HG02852 (cell line): ENCODE data around the gene ZNF879.

ENCODE experiments used
- ATAC-seq: cut with Tn5 transposase; IDR thresholded peaks from one replicate; pipeline ENCODE4 v1.9.1; 2021; ENCODE audit warnings: mild to moderate bottlenecking, moderate library complexity; ENCODE audit not compliant: unreplicated experiment

Gene ZNF879

DNA sequence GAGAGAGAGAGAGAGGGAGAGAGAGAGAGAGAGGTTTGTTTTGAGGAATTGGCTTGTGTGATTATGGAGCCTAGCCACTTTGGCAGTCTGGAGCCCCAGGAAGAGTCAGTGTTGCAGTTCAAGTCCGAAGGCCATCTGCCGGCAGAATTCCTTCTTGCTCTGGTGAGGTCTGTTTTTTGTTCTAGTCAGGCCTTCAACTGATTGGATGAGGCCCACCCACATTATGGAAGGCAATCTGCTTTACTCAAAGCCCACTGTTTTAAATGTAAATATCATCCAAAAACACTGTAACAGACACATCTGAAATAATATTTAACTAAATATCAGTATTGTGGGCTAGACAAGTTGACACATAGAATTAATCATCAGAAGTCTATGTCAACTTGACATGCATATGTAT, 17.0 kb upstream of the ZNF879 start:
- ATAC-seq = no peak

DNA sequence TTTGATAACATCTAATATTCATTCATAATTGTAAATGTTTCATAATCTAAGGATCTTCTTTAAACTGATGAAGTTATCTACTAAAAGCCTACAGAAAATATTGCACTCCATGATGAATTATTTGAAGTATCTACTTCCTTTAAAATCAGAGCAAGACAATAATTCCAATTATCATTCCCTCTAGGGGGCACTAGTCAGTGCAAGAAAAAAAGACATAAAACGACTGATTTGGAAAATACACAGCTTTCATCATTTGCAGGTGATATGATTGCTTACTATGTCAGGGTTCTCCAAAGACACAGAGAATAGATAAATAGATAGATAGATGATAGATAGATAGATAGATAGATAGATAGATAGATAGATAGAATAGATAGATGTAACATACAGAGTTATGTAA, 14.9 kb upstream of the ZNF879 start:
- ATAC-seq = no peak

DNA sequence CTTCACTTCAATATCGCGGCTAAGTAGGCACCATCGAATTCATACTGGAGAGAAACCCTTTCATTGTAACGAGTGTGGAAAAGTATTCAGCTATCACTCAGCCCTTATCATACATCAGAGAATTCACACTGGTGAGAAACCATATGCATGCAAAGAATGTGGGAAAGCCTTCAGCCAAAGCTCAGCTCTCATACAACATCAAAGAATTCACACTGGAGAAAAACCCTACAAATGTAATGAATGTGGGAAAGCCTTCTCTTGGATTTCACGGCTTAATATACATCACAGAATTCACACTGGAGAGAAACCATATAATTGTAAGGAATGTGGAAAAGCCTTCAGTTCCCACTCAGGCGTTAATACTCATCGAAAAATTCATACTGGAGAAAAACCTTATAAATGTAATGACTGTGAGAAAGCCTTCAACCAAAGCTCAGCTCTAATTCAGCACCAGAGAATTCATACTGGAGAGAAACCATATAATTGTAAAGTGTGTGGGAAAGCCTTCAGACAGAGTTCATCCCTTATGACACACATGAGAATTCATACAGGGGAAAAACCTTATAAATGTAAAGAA, 9.5 kb downstream of the ZNF879 start:
- ATAC-seq = no peak

DNA sequence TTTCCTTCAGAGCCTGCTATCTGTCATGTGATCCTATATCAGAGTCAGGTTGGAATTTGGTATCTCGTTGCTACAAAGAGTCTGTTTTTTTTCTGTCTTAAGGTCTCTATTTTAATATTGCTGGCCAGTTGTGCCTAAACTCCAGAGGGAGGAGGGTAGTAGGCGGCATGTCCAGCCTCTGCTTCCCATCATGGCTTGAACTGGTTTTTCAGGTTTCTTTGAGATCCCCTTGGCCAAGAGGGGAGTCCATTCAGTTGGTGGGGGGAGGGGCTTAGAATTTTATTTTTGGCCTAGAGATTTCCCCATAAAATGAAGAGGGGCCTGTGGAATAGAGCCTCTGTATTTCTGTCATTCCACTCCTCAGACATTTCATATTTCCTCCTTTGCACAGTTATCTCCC, 21.2 kb downstream of the ZNF879 start:
- no peak for ATAC-seq

DNA sequence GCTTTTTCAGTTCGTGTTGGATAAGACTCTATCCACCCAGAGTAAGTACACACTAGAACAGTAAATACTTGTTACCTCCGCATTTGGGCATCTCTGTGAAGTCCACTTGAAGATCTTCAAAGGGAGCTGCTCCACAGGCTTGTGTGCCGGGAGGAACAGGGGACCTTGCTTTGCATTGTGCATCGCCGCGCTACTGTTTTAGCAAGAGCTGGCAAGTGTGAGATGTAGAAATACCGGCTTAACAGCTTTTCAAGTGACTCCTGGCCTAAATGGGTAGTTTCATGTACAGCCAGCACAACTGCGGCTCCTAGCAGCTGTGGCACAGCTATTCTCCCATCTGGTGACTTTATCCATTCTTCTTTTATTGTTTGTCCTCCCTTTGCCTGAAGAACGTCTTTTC, 28.2 kb downstream of the ZNF879 start:
- no peak for ATAC-seq

DNA sequence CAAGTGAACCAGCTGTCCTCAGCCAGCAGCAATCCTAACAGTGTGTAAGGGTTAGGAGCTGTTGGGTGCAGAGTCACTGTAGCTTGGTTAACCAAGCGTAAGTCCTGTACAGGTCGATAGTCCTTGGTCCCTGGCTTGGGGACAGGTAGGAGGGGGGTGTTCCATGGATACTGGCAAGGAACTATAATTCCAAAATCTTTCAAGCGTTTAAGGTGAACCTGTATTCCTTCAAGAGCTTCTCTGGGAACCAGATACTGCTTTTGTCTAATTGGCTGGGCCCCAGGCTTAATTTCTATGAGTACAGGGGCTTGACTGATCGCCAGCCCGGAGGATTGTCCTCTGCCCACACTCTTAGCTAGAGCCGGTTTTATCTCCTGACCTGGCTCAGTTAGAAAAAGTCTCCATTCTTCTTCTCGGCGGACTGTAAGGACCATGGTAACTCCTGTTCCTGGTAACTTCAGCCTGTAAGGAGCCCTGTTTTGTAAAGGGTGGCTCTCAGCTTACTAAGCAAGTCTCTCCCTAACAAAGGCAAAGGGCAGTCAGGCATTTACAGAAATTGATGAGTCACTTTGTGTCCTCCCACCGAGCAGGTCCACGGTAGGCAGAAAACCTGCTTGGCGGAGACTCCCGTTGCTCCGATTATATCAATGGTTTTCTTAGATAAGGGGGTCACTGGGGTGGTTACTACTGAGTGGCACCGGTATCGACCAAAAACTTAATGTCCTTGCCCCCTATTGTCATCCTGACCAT, 30.6 kb downstream of the ZNF879 start:
- no peak for ATAC-seq

DNA sequence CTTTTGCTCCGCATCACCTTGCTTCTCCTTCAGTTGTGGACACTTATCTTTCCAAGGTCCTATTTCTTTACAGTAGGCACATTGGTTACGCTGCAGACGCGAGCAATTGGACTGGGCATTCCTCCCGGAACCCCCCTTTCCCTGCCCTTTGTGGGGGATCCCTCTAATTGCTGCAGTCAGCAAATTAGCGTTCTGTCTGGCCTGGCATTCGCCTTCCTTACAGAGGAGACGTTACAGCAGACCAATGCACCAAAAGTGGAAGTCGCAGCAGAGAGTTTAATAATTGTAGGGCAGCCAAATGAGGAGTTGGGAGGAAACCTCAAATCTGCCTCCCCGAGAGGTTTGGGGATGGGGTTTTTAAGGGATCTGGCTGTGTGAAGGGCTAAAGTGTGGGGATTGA, 31.3 kb downstream of the ZNF879 start:
- no peak for ATAC-seq

DNA sequence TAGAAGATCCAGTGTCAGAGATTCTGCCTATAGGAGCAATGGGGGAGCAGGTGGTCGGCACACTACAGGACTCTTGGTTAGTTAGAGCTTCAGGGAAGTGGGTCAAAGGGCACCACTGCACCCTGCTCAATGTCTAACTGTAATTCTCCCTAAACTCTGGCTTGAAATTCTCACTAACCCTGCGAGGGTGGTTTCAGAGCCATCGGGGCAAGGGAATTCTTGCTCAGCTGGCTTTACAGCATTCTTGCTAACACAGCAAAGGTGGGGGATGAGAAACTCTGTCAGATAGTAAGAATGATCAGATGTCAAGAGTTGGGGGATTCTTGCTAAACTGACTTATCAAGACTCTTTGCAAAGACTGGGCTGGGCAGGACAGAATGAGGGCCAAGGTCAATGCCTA, 31.8 kb downstream of the ZNF879 start:
- no peak for ATAC-seq

DNA sequence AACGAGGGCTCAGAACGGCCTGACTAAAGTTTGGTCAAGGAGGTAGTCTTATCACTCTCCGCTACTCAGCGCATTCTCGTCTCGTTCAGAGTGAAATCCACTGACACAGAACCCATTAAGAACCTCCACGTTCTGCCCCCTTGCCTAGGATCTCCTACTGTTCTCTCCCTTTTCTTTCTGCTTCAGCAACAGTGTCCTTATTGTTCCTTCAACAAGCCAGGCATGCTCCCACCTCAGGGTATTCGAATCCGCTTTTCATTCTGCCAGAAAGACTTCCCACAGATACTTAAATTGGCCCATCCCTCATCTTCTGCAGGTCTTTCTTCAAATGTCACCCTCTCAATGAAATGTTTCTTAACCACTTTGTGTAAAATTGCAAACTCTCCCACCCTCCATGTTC, 32.2 kb downstream of the ZNF879 start:
- no peak for ATAC-seq

DNA sequence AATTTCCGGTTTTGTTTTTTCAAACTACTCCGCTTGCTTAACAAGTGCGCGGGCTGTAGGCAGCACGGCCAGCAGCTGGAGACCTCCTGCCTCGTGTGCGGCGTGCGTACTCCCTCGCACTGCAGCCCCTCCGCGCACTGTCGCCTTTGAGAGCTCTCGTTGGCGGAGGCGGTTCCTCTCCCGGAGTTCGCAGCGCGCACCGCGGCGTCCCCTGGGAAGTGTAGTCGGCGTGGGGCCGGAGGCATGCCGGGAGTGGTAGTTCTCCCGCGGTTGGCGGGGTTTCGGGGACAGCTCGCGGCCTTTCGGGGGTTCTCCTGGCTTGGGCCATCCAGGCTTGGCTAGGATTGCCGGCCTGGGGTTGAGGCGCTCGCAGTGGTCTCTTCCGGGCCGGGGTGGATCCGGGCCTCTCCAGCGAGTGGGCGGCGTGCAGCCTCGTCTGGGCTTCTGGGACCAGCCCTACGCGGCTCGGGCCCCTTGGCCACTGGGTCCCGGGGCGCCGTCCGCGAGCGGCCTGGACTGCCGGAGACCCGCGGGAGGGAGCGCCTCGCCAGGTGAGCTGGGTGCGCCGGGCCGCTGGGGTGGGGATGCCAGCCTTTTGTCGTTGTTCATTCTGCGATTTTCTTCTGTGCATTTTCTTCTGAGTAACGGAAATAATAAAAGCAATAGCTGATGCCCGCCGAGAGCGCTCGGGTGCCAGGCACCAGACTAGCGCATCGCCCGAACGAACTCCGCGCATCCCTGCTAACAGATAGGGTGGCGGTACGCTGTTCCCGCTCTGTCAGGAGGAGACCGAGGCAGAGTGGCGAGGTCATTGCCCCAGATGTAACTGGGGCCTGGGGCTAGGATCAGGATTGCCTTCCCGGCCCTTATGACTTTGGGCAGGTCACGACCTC, 36.8 kb downstream of the ZNF879 start, which contains the start of gene ZNF354C:
TSS of gene ZNF354C (plus strand) at position 258 of the 893 bp plus-strand sequence. CDS start 1,696 bp downstream, outside the sequence.
- peak; percentile 82 for ATAC-seq

DNA sequence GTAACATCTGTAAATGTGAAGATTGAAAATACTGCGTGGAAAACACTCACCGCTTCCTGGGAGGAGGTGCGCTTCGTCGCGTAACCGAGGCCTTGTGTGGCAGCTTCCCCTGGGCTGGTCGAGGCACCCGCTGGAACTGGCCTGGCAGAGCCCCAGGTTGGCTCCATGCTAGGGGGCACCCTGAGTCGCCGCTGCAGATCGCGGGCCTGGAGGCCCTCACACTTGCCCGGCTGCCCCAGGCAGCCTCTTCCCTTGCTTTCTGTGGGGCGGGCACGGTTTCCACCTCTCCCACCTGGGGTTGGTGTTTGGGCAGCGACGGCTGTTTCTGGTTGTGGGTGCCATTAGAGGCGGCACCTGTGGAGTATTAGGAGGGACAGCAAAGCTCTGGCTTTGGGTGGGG, 37.4 kb downstream of the ZNF879 start:
- ATAC-seq = no peak

DNA sequence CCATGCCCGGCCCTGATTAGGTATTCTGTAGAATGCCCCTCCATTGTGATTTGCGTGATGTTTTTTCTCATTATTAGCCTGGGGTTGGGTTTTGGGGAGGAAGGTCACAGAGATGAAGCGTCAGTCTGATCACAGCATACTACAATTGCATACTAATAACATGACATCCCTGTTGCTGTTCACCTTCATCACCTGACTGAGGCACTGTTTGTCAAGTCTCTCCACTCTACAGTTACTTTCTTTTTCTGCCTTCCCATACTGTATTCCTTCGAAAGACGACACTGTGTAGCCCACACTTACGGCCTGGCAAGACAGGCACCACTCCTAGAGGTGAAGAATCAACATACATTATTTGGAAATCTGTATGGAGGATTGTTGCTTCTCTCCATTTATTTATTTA, 42.1 kb downstream of the ZNF879 start:
- no peak for ATAC-seq

DNA sequence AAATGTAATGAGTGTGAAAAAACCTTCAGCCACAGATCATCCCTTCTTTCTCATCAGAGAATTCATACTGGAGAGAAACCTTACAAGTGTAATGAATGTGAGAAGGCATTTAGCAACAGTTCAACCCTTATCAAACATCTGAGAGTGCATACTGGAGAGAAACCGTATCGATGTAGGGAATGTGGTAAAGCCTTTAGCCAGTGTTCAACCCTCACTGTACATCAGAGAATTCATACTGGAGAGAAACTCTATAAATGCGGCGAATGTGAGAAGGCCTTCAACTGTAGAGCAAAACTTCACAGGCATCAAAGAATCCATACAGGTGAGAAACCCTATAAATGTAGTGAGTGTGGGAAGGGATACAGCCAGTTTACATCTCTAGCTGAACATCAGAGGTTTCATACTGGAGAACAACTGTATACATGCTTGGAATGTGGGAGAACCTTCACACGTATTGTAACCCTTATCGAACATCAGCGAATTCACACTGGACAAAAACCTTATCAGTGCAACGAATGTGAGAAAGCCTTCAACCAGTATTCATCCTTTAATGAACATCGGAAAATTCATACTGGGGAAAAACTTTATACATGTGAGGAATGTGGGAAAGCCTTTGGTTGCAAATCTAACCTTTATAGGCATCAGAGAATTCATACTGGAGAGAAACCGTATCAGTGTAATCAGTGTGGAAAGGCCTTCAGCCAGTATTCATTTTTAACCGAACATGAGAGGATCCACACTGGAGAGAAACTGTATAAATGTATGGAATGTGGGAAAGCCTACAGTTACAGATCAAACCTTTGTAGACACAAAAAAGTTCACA, 55.8 kb downstream of the ZNF879 start:
- ATAC-seq = no peak

DNA sequence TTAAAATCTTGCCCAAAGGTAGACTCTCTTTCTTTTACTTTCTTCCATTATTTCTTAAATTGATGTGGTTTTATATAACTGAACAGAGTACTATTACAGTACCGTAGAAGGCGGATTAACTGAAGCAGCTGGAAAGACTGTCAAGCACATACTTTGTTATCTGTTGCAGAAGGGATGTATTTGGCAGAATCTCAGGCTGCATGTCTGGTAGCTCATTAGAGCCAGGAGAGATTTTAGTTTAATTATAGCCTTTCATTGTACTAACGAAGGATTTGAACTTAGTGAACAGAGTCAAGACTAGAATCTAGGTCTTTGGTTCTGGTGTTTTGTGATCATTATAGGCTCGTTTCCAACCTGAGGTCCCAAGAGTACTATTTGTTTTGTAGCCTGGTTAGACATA, 57.1 kb downstream of the ZNF879 start:
- ATAC-seq = no peak
